ENCODE measurements around the gene MAP3K8.

The MAP3K8 gene

DNA sequence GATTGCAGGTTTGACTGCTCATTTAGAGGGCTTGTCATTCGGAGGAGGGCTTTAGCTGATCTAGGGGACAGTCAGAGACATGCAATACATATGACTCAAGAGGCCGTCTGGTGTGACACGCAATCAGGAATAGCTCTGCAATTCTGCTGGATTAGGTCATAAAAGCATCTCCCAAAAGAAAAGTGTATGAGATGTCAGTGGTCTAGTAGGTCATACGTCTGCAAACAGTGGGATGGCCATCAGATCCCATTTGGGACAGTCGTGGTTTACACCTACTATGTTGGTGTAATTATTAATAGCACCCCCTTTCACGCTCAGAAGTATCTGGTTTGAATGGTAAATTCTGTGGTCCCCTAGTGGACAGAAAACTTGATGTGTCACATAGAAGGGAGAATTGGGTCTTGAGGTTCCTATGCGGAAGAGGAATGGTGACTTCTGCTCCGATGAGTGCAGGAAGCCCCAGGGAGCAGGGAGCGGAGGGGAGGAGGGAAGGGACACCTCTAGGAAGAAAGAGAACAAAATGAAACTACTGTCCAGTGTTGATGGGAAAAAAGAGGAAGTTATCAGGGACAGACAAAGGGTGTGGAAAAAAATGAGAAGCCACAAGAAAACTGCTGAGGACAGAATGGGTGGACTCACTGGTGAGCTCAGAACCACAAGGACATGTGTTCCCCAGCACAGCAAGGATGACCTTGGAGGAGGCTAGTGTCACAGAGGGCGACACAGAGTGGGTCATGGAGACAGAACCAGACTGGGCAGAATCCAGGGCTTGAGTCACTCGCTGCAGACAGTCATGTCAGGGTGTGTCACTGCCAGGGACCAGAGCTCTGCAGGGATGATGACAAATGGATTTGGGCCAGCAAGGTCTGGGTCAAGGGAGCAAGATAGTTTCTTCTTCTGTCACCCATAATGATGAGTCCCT is 59.9 kb downstream of the MAP3K8 start:
- peak; percentile 81 for DNase-seq

DNA sequence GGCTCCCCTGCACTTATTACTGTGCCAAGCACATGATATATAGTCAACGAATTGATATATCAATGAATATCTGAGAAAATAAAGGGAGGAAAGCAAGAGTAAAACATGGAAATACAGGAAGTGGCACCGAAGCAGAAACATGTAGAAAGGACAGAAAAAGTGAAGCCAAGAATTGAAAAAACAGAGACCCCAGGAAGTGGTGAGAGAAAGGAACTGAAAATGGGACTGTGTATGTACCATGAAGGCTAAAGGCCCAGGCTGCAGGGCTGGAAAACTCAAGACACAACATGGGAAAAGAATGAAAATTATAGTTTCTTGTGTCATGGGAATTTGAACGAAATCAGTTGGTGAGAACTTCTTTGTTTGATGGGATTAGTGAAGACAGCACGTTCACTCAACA is 60.6 kb downstream of the MAP3K8 start:
- DNase-seq, result no peak

DNA sequence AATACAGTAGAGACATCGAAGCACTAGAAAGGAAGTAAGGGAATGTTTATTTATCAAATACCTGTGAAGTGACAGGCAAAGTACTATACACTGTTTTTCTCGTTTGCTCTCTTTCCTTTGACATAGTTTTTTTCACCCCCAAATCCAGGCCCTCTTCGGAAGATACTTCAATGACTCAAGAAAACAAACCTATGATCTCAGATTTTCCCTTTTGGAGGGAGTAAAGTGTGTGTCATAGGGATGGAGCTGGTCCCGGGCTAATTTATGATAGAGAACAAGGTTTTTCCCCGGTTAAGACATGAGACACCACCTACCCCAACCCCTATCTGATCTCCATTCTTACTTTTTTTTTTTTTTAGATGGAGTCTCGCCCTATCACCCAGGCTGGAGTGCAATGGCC is 61.7 kb downstream of the MAP3K8 start:
- DNase-seq, result no peak

DNA sequence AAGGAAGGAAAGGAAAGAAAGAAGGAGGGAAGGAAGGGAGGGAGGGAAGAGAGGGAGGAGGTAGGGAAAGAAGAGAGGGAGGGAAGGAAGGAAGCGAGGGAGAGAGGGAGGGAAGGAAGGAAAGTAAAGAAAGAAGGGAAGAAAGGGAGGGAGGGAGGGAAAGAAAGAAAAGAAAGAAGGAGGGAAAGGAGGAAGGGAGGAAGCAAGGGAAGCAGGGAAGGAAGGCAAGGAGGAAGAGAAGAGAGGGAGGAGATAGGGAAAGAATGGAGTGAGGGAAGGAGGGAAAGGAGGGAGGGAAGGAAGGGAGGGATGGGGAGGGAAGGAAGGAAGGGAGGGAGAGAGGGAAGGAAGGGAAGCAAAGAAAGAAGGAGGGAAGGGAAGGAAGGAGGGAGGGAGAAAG is 65.8 kb downstream of the MAP3K8 start:
- DNase-seq, result no peak

DNA sequence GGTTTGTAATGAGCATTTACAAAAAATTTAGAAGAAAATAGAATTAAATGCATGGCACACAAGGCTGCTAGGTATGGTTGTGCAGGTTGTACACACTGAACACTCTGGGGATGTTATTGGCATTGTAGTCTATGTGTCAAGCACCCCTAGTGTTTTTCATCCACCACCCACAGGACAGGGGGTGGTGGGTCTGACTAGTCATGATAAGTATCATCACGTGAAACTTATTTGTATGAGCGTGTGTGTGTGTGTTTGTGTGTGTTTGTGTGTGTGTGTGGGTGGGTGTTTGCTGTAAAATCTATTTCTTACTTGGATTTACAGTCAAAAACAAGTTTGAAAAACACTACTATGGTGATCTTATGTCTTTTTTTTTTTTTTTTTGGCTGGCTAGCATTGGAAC is 66.5 kb downstream of the MAP3K8 start:
- DNase-seq, result peak; percentile 49

DNA sequence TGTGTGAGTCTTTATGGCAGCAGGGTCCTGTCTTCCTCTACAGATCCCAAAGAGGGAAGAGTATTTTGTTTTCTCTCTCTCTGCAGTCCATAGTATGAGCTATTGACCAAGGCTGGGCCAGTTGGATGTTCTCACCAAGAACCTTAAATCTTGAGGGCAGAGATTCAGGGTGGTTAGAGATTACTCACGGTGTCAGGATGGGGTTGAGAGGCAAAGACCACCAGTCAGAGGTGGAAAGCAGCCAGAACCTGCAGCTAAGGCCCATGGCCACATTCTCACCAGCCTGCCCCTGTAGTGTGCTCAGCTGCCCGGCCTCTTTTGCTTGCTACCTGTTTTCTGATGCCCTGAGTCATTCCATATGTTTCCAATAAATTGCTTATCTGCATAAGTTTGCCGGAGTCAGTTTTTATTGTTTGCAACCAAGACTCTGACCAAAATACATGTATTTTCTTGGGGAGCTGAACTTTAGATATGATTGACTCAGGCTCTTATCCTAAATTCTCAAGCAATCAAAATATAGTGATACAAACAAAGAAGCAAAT is 67.0 kb downstream of the MAP3K8 start:
- DNase-seq, result peak; percentile 46

DNA sequence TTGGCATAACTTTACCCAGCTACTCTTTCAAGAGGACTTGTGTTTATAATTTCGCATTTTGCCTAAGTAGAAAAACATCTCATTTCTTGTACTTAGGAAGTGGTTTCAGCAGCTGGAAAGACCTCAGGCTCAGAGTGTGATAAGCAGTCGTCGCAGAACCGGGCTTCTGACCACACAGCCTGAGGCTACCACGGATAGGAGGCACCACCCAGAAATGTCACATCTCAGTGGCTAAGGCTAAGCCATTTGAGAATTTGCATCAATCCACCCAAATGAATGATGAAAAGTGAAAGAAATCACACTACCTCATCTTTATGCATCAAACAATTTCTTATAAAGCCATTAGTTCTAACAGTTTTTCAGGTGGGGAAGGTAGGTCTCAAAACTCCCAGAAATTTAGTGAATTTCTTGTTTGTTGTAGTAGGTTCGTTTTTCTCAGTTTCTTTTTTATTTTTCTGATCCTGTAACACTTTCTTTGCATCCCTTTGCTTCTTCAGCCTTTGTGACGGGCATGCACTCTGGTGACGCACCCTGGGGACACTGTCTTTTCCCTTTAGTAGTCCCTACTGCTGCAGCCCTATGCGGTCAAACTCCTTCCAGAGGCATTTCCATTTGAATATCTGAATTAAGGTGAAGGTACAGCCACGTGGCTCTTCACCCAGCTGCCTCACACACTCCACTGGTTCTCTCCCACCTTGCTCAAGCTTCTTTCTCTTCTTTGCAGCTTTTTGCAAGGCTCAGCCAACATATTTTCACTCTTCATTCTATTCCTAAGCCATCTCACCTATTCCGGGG is 68.5 kb downstream of the MAP3K8 start:
- DNase-seq, result peak; percentile 92

DNA sequence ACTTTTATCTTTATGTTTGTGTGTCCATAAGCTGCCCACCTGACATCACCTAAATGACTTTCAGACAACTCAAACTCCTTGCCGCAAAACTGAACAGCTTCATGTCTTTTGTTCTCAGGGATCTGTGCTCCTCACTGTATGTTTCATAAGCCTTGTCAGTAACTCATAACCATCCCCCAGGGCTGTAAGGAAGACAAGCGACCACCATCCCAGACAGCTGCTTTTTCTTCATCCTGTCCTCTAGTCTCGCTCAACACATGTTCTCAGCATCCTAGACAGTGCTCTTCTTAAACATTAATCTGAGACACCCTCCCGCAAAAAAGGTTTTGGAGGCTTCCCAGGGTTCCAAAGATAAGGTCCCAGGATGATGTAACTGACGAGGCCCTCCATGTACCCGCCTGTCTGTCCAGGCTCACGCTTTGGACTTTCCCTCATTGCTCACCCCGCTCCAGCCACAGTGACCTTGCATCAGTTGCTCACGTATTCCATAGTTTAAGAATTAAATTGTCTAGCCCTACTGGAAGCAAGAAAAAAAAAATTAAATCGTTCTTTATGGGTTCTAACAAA is 69.8 kb downstream of the MAP3K8 start:
- peak; percentile 77 for DNase-seq

DNA sequence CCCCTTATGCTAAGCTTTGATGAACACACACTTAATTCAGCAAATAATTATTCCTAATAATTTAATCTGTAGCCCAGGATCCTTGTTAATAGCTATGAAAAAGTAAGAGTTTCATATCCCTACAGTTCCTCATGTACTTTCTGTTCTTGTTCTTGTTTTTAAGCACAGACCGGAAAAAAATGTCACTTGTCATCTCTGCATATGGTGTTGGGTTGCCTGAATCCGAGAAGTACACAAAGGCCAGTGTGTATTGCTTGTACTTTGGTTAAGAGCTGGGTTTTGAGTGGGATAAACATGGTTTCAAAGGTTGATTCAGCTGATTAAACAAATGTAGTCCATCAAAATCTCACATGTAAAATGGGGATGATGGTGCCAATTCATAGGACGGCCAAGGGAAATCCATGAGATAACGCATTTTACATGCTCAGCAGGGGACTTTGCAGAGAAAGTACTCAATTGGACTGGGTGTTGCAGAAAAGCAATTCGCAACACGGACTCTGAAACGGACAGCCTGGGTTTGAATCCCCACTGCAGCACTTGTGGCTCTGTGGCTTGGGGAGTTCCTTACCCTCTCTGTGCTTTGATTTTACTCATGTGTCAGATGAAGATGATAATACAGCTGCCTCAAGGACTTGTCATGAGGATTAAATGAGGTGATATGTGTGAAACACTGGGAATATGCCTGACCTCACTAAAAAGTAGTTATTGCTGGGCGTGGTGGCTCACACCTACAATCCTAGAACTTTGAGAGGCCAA is 71.7 kb downstream of the MAP3K8 start:
- DNase-seq, result no peak

DNA sequence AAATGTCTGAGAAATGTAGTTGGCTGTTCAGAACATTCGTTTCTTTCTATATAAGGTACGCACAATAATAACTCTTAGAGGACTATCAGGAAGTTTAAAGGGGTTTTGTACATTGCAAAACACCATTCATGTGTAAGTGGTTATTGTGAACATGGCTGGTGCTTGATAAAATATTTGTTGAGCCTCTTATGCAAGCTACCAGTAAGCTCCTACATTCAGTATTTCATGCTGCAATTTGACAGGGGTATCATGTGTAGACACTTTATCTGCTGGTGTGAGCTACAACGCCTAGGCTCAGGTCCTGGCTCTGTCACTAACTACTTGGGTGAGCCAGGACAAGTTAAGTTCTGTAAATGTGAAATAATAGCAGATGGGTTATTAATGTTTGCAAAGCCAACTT is 75.5 kb downstream of the MAP3K8 start:
- no peak for DNase-seq

DNA sequence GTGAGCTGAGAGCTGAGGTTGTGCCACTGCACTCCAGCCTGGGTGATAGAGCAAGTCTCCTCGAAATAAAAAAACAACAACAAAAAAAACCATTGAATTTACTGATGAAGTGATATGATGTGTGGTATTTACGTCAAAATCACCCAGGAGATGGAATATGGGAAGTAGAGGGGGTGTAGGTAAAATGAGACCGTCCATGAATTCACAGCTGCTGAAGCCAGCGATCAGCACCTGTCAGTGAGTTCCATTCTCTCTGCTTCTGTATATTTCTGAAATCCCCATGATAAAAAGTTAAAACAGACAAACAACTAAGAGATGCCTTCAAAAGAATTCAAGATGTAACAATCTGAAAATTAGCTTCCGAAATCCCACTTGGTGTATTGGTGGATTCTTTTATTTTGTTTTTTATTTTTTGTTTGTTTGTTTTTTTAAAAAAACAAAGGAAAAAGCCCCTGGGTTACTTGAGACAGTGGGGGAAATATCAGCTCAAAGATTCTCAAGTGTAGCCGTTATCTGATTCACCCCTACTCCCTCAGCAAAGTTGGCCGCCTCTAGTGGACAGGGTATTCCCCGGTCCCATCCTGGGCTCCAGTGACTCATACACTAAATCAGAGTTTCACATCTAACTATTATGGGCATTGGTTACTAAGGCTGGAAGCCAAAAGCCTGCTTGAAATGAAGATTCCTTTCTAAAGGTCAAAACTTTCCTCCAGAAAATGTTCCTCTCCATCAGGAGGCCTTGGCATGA is 76.4 kb downstream of the MAP3K8 start:
- peak; percentile 45 for DNase-seq

DNA sequence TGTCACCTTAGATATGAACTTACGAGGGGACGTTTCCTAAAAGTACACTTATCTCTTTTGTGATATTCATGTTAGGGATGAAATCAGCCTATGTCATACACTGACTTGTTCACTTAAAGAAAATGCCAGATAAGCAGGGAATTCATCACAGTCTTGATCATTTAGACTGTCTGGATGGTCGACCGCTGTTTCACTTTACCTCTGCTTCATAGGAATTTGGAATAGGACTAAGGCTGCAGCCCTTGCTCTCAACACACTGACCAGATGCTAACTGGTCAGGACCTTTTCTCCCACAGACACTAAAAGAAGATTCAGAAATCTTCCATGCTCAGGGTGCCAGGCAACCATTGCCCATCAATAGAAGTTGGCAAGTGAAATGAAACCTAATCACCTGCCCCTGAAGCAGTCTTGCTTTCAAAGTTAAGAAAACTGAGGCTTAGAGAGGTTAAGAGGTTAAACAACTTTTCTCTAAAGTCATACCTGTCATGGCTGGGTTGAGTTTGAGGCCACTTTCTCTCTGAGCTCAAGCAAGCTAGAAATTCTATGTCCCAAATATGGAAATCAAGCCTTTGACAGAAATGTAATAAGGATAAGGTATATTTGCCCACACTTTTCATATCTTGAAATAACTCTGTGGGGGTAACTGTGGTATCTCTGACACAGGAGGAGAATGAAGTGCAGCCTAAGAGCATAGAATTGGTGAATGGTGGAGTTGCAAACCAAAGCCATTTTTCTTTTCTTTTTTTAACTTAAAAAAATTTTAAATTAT is 77.1 kb downstream of the MAP3K8 start:
- DNase-seq, result no peak
